PC-3 (cell line): ENCODE measurements around the gene KCNT2.

Experiments
- CTCF ChIP-seq: fragments of 300-600 bp; sonication (generic); conservative IDR thresholded peaks from 2 replicates; pipeline ENCODE4 v1.5.1; 2017; ENCODE audit warnings: antibody characterized with exemption, low read depth, mild to moderate bottlenecking, low read length
- EZH2phosphoT487 ChIP-seq: fragments of 300-600 bp; sonication (generic); IDR thresholded peaks from 2 replicates; pipeline ENCODE4 v1.6.1; 2018; ENCODE audit warnings: mild to moderate bottlenecking, antibody characterized with exemption, low read length, borderline replicate concordance

DNA sequence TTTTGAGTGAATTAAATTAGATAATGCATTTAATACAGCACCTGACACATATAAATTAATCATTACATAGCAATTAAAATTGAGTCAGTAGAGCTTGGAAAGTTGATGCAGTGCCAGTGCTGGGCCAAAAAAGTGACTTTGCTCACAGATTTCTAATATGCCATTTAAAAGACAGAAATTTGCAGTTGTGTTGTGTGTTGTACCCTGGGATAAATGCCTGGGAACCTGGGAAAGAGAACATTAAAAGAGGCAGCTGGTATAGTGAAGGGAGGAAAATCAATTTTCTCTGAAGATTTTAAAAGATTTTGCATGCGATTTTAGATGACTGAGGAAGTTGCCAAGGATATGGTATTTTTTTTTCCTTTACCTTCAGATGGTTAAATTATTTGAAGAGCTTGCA, 32.7 kb upstream of the KCNT2 start:
- no peak for TF ChIP-seq CTCF
- TF ChIP-seq EZH2phosphoT487 = no peak
